GM21619 (cell line): ENCODE measurements around the gene GLT6D1.
"Not testable (repeated sequence)": the region's sequence is repeated elsewhere in the genome, so short reads cannot be mapped to it uniquely, and the experiment has no call there.

Experiments
- ATAC-seq: cut with Tn5 transposase; IDR thresholded peaks from one replicate; pipeline ENCODE4 v1.9.1; 2021; ENCODE audit not compliant: unreplicated experiment

The GLT6D1 gene

DNA sequence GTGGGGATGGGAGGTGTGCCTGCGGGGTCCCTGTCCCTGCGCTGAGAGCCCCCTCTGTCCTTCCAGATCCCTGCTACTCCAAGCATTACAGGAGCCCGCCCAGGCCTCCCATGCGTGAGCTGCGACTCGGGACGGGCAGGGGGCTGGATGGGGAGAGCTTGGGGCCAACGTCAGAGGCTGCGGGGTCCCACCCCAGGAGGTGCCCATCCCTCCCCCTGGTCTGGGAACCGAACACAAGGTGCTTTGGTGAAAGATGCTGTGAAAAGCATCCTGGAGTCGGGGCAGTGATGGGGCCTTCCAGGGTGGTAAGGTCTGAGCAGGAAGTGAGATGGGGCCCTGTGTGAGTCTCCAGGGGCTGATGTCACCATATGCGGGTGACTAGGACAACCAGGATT, 26.5 kb upstream of the GLT6D1 start:
- no peak for ATAC-seq

- no peak for ATAC-seq
Measured at GRCh38 chr9:135664801-135665794, 25.8 kb upstream of the GLT6D1 start.

DNA sequence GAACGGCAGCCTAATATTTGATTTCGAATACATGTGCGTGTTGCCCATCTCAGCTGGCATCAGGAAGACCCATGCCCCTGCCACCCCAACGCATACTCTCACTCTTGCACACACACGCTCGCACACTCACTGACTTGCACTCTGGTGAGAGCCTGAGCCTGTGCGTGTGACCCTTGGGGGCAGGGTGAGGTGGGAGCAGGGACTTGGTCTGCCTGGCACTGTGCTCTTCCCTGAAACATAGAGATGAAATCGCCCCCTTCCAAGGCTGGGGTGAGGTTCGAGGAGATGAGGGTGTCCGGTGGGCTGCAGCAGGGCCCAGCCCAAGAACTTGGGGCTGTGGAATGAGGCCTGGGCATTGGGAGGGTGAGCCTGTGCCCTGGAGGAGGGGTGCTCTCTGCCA, 24.9 kb upstream of the GLT6D1 start:
- ATAC-seq, result no peak

DNA sequence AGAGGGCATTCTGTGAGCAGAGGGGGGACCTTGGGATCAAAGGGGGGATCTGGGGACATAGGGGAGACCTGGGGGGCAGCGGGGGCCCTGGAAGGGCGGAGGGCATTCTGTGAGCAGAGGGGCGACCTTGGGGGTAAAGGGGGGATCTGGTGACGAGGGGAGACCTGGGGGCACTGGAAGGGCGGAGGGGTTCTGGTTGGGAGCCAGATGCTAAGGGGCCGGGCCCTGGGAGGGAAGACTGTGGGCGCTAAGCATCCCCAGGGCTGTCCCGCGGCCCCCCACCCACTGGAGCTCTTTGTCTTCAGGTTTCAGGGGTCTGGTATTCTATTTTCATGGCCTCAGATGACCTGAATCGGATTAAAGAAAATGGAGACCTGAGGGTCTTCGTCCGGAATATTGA, 24.5 kb upstream of the GLT6D1 start:
- no peak for ATAC-seq

DNA sequence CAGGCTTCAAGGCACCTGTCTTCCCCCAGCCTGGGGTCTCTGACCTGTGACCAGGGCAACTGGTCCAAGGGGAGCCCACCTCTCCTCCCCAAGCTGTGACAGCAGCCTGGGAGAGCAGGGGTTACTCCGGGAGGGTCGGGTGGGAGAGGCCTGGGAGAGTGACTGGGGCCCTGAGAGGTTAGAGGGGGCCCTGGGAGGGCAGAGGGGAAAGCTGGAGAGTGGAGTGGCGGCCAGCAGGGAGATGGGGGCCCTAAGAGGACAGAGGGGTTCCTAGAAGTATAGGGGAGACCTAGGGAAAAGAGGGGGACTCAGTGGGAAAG, 24.1 kb upstream of the GLT6D1 start:
- no peak for ATAC-seq

DNA sequence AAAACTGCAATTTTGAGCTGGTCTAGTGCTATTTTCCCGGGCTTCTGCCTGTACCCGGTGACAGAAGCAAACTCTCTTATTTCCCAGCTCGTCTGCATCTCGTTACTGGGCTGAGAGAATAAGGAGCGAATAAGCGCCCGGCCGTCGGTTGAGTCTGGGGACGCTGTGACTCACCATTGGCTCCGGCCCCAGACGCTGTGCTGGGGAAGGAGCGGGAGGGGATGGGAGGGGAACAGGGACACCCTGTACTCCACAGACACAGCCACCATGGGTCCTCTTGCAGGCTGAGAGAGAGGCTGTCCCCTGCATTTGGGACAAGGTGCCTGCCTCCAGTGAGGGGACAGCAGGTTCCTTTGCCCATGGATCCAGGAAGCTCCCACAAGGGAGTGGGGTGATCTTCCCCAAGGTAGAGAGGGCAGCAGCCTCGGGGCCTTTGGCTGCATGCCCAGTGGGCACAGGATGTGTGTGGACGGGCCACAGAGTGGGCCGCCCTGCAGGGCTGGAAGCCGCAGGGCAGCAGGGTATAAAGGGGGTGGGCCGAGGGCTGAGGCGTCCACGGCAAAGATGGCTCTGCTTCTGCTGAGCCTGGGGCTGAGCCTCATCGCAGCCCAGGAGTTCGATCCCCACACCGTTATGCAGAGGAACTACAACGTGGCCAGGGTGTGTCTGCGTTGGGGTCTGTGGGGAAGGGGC, 23.6 kb upstream of the GLT6D1 start, which contains the start of gene LCN9:
TSS of gene LCN9 (plus strand) at position 552 of the 693 bp plus-strand sequence. CDS start at position 565, 13 bp downstream.
- no peak for ATAC-seq

DNA sequence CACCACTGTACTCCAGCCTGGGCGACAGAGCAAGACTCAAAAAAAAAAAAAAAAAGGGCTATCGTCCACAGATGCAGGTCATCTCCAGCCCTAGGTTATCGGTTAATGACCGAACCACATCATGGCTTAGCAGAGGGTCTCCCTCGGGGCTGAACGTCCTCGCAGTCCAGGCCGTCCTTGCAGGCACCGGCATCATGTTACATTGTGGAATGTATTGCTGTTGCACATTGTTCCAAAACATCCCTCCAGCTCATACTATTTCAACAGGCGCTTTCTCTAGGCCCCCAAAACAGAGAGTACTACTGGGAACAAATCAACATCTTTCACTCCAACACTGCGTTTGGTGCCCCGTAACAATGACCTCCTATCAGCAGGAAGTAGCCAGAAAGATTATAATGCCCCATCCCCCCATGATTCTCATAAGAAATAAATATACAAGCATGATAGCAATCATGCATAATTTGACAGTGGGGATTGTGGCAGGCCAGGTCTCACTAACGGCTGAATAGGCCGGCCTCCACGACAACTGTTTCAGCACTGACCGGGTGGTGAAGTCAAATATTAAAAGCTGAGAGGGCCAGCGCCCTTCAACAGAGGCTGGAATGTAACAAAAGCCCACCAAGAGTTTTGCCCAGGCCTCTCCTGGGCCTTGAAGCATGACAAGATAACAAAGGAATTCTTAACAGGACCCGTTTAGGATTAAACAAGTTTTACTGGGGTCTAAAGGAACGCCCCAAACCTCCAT, 22.6 kb upstream of the GLT6D1 start:
- no peak for ATAC-seq

DNA sequence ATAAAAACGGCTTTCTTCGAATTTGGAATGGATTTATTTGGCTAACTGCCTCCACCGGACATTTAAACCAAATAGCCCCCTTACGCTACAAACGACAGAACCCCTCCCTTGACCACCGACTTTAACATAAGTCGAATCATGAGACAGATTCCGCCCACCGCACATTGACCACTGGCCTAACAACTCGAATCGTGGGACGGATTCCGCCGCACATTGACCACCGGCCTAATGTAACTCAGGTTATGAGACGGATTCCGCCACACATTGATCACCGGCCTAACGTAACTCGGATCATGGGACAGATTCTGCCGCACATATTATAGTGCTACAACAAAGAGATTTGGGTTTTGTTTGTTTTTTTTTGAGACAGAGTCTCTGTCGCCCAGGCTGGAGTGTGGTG, 21.1 kb upstream of the GLT6D1 start:
- ATAC-seq, result no peak

GRCh38 chr9:135659252-135659651, 19.9 kb upstream of the GLT6D1 start:
- ATAC-seq, result no peak

- no peak for ATAC-seq
Measured at GRCh38 chr9:135657416-135657815, 18.1 kb upstream of the GLT6D1 start.

- no peak for ATAC-seq
Measured at GRCh38 chr9:135655317-135655716, 16.0 kb upstream of the GLT6D1 start.

GRCh38 chr9:135650408-135650807, 11.1 kb upstream of the GLT6D1 start:
- no peak for ATAC-seq

DNA sequence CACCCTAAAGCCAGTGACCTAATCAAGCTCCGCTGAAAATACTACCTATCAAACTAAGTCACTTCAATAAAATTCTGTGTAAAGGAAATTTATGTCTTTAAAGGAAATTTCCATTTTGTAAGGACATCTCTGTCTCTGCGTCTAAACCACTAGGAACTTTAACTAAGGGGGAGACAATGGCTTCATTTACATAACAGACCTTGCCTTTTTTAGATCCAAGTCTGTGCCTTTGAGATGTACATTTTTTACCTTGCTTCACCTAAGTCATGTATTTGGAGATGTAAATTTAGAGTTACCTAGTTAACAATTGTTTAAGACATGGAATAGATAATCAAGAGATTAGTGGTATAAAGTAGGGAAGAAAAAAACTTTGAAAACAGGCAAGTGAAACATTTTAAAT, 10.2 kb upstream of the GLT6D1 start:
- no peak for ATAC-seq

DNA sequence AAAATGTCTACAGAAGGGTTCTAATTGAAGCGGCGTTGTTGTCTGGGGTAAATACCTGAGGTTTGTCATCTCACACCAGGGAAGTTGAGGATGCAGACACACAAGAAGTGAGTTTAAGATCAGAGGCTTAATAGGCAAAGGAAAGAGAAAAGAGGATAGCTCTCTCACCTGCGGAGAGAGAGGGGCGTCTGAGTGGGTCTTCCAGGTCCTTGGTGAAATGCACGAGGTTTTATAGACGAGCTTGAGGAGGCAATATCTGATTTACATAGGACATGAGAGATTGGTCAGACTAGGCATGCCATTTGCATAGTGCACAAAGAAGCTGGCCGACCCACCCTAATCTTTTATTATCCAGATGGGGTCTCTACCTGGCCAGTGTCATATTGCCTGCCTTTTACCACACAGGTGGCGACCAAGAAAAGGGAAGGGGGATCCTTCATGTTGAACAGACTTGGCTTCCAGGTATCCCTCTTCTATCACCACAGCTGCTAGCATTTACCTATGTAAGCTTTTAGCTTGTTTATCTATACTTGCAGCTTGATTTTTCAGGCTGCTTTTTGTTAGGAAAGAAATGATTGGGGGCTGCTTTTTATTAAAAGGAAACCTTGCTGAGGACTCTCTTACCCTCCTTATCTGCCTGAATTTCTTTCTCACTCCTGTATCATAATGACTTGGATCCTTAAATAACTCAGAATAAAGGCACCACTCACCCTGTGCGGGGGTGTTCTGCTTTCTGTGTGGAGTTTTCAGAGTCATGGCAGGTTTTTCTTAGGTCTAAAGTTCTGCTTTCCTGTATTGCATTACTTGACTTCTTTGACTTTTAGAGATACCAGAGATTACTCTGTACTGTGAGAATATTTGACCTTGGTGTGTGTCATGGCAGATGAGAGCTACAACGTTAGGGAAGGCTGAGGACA, 9.4 kb upstream of the GLT6D1 start:
- no peak for ATAC-seq

DNA sequence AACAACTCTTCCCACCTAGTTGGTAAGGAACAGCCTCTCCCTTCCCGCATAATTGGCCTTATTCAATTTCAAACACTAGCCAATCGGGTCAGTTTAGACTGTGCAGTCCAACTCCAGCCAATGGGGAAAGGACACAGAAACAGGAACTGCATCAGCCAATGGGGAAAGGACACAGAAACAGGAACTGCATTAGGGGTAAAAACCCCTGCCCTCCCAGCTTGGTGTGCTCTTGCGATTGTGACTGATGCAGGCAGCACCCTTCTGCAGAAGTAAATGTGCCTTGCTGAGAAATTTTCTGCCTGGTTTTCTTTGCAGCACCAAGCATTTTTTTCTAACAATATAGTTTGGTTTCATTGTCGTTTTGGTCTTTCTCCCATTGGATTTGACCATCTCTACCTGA, 8.5 kb upstream of the GLT6D1 start:
- ATAC-seq, result no peak

GRCh38 chr9:135644631-135645218, 5.4 kb upstream of the GLT6D1 start:
- ATAC-seq, result no peak

- no peak for ATAC-seq
Measured at GRCh38 chr9:135641745-135642144, 2.4 kb upstream of the GLT6D1 start.

- no peak for ATAC-seq
Measured at GRCh38 chr9:135641047-135641446, 1.7 kb upstream of the GLT6D1 start.

DNA sequence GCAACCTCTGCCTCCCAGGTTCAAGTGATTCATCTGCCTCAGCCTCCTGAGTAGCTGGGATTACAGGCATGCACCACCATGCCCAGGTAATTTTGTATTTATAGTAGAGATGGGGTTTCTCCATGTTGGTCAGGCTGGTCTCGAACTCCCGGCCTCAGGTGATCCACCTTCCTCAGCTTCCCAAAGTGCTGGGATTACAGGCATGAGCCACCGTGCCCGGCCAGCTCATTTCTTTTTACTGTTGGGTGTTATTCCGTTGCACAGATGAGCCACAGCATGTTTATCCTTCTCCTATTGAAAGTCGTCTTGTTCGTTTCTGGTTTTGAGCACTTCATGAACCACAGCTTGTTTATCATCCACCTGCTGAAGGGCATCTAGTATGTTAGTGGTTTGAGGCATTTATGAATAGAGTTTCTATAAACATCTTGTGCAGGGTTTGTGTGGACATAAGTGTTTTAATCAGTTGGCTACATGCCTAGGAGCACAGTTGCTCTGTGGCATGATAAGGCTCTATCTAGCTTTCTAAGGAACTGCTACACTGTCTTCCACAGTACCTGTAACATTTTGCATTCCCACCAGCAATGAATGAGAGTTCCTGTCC, 2.3 kb downstream of the GLT6D1 start:
- ATAC-seq, result not testable (repeated sequence)

- no peak for ATAC-seq
Measured at GRCh38 chr9:135632841-135633240, 6.5 kb downstream of the GLT6D1 start.
